ENCODE measurements around the gene CLIC1.

The CLIC1 gene

DNA sequence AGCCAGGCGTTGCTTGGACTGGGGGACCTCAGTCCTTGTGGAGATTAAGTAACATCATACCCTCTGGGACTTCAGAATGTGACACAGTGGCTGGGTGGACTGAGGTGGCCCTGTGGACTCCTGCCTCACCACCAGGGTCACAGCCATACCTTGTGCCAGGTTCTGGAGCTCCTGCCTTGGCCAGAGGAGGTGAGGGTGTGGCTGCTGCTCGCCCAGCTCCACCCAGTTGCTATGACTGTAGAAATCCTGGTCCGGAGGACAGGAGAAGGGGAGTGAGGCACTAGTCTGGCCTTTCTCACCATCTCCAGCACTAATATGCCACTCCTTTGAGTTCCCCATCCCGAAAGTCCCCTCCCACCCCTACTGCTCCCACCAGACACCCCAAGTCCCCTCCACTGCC lies 38.9 kb upstream of the CLIC1 start:
- TF ChIP-seq, protein P1, sequence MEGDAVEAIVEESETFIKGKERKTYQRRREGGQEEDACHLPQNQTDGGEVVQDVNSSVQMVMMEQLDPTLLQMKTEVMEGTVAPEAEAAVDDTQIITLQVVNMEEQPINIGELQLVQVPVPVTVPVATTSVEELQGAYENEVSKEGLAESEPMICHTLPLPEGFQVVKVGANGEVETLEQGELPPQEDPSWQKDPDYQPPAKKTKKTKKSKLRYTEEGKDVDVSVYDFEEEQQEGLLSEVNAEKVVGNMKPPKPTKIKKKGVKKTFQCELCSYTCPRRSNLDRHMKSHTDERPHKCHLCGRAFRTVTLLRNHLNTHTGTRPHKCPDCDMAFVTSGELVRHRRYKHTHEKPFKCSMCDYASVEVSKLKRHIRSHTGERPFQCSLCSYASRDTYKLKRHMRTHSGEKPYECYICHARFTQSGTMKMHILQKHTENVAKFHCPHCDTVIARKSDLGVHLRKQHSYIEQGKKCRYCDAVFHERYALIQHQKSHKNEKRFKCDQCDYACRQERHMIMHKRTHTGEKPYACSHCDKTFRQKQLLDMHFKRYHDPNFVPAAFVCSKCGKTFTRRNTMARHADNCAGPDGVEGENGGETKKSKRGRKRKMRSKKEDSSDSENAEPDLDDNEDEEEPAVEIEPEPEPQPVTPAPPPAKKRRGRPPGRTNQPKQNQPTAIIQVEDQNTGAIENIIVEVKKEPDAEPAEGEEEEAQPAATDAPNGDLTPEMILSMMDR (IDR thresholded peaks at IDR 0.05): no peak

DNA sequence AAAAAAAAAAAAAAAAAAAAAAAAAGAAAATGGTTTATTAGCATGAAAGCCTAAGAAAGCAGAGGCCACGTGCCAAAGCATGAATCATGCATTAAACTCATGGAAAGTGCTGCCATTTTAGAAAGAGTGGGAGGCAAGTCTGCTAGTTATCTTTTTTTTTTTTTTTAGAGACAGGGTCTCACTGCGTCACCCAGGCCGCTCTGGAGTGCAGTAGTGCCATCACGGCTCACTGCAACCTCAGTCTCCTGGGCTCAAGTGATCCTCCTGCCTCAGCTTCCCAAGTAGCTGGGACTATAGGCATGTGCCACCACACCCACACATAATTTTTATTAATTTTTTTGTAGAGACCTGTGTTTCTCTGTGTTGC lies 35.6 kb upstream of the CLIC1 start:
- TF ChIP-seq, protein P1 (IDR thresholded peaks at IDR 0.05): no peak

DNA sequence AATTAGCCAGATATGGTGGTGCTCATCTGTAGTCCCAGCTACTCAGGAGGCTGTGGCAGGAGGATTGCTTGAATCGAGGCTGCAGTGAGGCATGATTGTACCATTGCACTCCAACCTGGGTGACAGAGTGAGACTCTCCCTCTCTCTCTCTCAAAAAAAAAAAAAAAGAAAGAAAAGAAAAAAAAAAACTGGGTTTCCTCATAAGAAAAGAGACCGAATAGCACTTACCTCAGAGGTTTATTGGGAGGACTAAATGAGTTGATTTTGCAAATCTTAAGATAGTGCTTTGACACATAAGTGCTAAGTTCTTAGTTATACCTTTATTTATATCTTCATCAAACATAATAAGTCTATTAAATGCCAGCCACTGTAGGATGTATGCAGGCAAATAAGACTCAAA lies 34.5 kb upstream of the CLIC1 start:
- TF ChIP-seq, protein P1 (IDR thresholded peaks at IDR 0.05): no peak

DNA sequence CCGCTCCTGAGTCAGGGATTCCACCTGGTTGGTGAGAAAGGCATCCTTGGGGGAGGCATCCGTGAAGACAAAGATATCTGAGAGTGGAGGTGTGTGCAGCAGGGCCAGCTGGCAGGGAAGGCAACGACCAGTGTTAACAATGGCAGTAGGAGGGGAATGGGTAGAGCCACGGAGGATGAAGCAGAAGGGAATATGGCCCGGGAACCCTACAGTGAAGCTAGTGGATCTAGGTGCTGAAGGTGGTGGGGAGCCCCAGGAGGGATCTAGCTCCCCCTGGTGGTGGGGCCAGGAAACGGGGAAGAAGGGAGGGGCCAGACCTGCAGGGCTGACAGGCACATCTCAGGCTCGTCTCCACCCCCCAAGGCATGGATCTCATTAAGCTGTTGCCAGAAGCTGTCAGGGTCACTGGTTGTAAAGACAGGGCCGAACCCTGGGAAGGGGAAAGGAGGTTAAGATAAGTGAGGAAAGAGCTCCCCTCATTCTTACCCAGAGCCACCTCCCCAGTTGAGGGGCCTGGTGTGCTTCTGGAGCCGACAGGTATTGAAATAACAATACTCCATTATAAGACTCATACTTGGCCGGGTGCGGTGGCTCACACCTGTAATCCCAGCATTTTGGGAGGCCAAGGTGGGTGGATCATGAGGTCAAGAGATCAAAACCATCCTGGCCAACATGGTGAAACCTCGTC lies 33.5 kb upstream of the CLIC1 start:
- TF ChIP-seq, protein P1 (IDR thresholded peaks at IDR 0.05): peak; percentile 80

DNA sequence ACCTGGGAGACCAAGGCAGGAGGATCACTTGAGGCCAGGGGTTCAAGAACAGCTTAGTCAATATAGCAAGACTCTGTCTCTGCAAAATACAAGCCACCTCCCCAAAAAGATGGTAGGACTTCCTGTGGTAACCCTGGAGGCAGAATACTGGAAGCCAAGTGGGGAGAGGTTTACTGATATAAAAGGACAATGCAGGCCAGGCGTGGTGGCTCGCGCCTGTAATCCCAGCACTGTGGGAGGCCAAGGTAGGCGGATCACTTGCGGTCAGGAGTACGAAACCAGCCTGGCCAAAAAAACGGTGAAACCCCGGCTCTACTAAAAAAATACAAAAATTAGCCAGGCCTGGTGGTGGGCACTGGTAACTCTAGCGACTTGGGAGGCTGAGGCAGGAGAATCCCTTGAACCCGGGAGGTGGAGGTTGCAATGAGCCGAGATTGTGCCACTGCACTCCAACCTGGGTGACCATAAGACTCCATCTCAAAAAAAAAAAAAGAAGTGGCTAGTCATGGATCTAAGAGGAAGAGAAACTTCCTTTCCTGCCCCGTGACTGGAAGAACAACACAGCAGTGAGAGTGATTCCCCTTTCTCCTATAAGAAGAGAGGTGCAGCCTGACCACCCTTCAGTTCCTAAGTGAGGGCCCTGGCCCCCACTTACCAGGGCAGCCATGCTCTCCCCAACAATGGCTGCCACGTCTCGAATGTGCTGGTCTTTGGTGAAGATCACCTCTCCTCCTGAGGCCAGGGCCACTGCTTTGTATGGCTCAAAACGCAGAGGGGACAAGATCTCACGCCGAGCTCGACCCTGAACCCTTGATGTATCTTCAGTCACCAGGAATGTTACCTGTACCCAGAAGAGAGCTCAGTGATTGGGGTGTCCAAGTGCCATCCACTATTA lies 32.3 kb upstream of the CLIC1 start:
- TF ChIP-seq, protein P1 (IDR thresholded peaks at IDR 0.05): no peak

DNA sequence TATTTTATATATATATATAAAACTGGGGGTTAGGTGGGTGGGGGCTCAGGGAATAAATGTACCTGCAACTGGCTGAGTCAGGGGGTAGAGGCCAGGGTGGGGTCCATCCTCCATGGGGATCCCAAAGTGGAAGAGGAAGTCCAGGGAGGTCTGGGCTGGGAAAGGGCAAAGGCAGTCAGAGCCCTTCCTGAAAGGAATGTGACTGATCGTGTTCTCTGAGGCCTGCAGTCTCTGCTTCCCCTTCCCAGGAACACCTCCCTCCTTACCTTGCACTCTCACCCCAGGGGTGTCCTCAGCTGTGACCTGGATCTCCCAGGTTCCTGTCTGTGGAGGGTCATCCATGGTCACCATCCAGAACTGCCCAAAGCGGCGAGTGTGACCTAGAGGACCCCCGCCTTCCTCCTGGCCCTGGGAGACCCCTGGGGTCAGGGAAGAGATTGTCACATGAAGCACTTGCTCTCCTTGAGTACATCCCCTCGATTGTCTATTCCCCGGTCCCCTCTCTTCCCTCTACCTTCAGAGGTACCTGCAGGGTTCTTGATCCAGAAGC lies 30.8 kb upstream of the CLIC1 start:
- TF ChIP-seq, protein P1 (IDR thresholded peaks at IDR 0.05): no peak

DNA sequence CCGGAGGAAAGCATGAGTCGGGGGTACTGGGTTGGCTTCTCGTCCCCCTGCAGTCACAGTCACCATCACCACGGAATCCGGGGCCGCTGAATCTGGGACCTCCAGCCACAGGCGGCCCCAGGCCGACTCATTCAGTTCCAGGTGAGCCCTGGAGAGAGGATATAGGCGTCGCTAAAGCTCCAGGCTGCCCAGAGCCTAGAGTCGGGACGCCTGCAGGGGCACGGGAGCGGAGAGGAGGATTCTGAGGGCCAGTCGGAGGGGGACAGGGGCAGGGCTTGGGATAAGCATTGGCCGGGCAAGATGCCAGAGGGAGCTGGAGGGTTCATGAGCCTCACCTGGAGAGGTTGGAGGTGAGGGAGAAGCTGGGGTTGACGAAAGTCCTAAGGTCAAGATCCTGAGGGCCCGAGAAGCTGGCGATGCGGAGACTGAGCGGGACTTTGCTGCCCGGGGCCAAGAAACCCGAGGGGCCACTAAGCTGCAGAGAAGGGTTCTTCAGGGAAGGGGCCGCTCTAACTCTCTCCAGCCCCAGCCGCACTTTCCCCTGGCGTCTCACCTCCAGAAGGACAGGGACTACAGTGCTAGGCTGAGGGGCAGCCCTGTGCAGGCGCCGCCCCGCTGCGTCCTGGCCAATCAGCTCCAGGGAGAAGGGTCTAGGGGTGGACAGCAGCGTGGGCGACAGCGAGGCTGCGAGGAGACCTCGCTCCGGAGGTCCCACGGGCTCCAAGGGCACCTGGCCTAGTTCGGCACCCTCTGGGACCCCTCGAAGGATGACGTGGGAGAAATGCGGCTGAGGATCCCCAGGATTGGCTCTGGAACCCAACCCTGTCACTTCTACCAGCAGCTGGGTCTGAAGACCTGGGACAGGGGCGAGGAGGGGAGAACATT lies 29.8 kb upstream of the CLIC1 start:
- TF ChIP-seq, protein P1 (IDR thresholded peaks at IDR 0.05): no peak

Measured in LNCAP (cell line).